ENCODE measurements around the gene ALOX12.

ALOX12 gene

DNA sequence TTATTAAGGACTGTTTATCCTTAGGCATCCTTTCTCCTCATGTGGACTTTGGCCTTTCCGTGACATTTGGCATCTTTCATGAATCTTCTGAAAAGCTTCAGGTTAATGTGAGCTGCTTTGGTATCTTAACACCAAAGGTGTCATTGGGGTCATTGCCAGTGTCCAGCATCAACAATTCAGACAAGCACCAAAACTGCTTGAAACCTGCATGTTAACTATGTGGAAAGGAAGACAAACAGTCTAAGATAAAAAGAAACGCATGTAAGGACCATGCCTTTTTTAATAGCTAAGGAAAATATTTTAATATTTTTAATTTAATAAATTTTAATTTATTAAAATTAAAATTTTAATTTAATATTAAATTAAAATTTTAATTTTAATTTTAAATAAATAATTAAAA is 7.9 kb downstream of the ALOX12 start:
- DNase-seq = no peak

GRCh38 chr17:7004398-7005253 is 8.8 kb downstream of the ALOX12 start:
- DNase-seq = no peak

DNA sequence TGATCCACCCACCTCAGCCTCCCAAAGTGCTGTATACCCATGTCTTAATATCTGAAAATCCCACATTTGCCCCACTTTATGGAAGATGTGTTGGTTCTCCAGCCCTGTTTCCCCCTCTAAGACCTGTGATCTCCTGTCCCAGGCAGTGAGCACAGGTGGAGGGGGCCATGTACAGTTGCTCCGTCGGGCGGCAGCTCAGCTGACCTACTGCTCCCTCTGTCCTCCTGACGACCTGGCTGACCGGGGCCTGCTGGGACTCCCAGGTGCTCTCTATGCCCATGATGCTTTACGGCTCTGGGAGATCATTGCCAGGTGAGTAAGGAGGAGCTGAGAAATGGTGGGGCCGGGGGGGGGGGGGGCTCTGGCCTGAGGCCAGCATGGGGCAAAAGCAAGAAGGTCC is 9.9 kb downstream of the ALOX12 start:
- no peak for DNase-seq

GRCh38 chr17:7007143-7007542 is 11.3 kb downstream of the ALOX12 start:
- DNase-seq = no peak

- no peak for DNase-seq
These were observed 14.7 kb downstream of the ALOX12 start for GRCh38 chr17:7010523-7010922.

GRCh38 chr17:7011415-7011814 is 15.6 kb downstream of the ALOX12 start:
- DNase-seq = no peak

- DNase-seq = no peak
These were observed 16.0 kb downstream of the ALOX12 start for GRCh38 chr17:7011942-7012254.

- DNase-seq = peak; percentile 92 to 97 (median 95)
These were observed 18.6 kb downstream of the ALOX12 start for GRCh38 chr17:7014261-7014994.

GRCh38 chr17:7014995-7015958 is 19.4 kb downstream of the ALOX12 start:
- DNase-seq = peak in 3 of 4 experiments; percentile 35 to 37 (median 36)

DNA sequence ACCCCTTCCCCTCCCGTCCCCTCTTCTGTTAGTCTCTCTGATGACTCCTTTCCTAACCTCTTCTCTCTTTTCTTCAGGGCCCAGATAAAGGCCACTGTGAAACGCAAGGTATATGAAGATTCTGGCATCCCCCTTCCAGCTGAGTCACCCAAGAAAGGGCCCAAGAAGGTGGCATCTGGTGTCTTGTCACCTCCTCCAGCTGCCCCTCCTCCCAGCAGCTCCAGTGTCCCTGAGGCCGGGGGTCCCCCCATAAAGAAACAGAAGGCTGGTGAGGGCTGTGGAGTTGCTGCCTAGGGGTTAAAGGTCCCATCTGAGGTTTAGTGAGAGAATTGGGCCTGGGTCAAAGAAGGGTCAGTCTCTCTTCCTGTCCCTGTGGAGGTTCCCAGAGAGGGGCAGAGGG is 20.6 kb downstream of the ALOX12 start:
- no peak for DNase-seq

DNA sequence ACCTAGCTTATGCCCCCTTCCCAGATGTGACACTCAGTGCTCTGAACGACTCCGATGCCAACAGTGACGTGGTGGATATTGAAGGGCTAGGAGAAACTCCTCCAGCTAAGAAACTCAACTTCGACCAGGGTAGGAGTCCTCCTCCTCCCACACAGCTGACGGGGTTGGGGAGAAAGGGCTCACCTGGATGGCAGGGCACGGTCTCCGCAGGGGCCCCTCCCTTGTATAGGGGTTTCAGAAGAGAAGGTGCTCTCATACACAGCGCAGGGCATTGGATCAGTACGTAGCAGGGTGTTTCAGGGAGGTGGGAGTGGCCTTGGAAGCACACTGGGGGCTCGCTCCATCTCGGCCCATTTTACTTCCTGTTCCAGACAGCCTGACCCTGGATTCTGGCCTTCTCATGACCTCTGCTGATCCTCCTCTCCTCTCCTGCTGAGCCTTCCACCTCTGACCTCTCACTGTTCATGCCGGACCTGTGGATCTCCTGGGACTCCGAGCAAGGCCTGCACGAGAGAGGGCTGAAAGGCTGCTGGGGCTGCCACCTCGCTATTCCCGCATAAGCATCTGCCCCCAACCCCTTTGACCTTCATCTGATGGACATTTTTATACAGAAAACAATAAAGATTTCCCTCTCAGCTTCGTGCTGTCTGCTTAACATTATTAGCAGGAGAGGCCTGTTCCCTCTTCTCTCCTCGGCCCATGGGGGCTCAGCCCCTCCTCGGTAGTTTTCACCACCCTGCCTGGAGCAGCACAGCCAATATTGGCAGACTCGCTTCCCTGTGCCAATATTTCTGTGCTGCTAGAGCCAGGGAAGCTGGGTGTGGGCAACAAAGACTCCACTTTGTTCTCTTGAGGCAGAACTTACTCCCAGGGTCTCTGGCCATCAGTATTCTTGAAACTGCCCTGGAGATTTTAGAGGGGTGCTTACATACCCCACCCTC is 21.3 kb downstream of the ALOX12 start:
- DNase-seq = no peak

DNA sequence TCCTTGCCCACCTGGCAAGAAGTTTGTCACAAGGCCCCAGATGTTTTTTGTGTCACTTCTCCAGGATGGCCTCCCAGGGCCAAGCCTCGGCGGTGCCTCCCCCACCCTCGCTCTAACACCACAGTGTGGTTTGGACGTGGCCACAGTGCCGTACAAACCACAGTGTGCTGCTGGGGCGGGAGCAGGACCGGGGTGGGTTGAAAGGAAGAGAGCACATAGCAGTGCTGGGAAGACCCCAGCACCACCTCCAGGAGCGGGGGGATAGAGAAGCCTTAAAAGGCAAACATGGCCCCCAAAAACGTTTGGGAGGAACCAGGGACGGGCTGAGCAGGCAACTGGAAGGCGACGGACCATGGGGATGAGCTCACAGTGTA is 22.0 kb downstream of the ALOX12 start:
- DNase-seq = no peak

GRCh38 chr17:7018331-7018964 is 22.6 kb downstream of the ALOX12 start:
- DNase-seq = no peak

DNA sequence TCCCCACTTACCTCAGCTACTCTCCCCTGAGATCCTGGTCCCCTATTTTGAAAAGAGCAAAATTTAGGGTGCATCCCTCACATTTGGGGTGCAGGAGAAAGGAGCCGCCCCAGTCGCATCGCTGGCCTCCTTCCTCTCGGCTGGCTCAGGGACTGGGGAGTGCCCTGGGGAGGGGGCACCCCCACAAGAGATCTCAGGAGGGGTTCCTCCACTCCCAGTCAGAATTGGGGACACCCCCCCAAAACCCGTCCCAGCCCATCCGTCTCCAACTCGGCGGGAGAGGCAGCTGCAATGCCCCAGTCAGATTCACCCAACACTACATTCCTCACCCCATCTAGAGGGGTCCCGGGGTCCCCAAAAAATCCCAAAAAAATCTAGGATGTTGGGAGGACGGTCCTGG is 23.5 kb downstream of the ALOX12 start:
- no peak for DNase-seq

GRCh38 chr17:7019839-7020519 is 24.1 kb downstream of the ALOX12 start:
- DNase-seq = no peak

DNA sequence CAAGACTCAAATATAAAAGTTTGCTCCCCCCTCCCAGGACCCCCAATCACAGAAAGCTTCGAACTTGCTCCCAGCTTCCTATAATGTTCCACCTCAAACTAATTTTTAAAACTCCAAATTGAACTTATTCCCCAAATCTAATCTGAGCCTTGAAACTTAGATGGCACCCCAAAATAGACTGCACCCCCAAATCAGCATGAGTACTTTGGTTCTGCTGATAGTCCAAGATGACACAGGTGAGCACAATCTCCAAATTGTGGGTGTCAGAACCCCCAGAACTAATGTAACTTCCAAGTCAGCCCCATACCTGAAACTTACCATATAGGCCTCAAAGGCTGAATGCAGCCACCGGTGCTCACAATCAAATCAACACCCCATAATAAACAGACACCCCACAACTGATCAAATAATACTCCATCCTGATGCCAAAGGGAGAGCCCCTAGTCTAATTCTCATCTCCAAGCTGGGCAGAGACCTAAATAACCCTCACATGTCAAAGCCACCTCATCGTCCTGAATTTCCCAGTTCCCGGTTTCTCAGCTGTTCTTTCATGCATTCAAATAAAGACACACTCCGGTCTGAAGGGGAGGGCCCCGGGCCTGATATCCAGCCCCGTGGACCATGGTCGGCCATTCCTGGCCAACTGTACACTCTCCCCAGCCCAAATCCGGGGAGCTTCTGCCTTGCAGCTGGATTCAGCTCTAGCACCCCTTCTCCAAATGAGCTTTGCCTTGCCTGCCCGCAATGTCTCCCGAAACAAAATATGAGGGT is 25.2 kb downstream of the ALOX12 start:
- DNase-seq = no peak

DNA sequence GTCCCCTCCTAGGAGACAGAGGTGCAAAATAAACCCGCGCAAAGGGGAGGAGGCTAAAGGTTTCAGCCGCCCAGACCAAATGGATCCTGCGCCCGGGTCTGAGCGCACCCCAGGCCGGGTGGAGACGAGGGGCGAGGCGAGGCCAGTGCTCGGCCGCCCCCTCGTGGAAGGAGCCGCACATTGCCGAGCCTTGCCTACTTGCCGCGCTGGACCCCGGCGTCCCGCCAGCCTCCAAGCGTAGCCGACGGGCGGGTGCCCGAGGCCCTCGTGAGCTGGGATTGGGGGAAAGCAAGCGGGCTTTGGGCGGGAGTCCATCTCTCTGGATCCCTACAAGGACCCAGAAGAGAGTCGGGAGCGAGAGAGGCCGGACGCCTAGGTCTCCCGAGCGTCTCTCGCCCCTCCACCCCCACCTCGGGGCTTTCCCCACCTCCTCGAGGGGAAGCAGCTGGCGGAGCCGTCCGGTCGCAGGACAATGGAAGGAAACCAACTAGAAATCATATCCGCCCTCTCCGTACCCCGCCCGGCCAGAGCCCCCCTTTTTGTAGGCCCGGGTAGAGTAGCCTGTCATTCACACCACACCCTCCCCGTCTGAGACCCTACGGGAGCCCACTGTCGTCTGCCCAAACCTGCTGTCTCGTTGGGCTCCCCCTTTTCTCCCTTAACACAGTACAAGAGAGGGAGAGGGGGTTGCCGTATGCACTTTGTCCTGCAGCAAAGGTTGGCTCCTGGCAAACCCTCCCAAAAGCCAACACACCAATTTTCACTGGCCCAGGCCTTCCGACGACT is 26.3 kb downstream of the ALOX12 start:
- peak; percentile 56 to 75 (median 62) for DNase-seq

DNA sequence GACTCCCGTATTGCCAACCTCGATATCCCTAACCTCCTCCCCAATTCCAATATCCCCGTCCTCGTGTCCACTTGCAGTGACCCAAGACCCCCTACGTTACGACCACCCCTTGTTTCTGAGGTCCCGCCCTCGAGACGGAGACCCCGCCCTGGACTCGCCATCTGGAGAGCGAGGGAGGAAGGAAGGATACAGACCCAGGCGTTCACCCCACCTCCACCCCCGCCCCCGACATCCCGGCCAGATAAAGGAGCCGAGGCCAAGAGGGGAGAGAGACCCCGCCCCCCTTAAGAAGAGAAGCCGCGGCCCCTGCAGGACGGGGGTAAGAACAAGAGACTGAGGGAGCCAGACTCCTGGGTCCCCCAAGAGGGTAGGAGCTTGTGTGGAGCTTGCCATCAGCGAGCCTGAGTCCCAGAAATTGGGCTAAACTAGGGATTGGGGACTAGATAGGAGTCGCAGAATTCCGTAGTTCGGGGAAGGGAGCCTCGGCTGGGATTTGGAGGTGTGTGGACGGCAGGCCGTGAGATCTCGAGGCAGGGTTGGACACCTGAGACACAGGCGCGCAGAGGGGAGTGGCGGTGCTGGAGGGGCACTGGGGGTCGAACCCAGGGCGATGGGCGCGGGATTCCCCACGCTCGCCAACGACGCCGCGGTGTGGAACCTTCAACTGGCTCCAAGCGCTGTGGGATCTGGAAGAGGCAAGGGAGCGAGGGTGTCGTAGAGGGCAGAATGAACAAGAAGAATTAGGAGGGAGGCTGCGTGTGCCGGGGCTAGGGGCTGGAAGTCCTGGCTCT is 27.1 kb downstream of the ALOX12 start, which contains the start of gene BCL6B:
TSS of gene BCL6B (plus strand) at position 270 of the 791 bp plus-strand sequence. CDS start 622 bp downstream, outside the sequence.
- DNase-seq = no peak

All from activated CD4-positive, CD25-positive, alpha-beta regulatory T cell (primary cell).